GM12875 (cell line): ENCODE data around the gene CACNG6.

ENCODE experiments used
- H3K4me3 ChIP-seq: one replicate; pipeline ENCODE4 v1.5.1; 2011; ENCODE audit warnings: low read depth, low read length, control low read depth
- TF ChIP-seq, protein P1 (sequence below): IDR thresholded peaks from 2 replicates; pipeline ENCODE4 v1.5.1; 2011; ENCODE audit warnings: low read depth, mild to moderate bottlenecking, control low read depth, inconsistent platforms, low read length, moderate library complexity, borderline replicate concordance; ENCODE audit not compliant: insufficient read depth

Gene CACNG6

DNA sequence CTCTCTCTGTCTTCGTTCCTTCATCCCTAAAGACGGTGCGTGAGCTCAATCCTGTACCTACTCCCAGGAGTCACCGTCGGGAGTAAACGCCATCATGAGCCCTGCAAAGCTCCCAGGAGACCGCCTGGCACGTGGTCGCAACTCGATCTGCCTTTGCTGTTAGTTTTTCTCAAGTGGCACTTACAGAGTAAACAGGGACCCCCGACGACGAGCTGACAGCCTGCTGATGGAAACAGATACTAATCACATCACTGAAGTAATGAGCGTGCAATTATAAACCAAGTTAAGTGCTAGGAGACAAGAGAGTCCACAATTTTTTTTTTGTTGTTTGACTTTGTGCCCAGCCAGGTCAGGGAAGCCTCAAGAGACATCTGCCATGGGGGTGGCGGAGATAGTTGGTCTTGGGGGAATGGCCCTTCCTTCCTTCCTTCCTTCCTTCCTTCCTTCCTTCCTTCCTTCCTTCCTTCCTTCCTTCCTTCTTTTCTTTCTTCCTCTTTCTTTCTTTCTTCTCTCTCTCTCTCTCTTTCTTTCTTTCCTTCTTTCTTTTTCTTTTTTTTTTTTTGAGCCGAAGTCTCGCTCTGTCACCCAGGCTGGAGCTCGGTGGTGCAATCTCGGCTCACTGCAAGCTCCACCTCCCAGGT, 23.6 kb downstream of the CACNG6 start:
- TF ChIP-seq, protein P1, sequence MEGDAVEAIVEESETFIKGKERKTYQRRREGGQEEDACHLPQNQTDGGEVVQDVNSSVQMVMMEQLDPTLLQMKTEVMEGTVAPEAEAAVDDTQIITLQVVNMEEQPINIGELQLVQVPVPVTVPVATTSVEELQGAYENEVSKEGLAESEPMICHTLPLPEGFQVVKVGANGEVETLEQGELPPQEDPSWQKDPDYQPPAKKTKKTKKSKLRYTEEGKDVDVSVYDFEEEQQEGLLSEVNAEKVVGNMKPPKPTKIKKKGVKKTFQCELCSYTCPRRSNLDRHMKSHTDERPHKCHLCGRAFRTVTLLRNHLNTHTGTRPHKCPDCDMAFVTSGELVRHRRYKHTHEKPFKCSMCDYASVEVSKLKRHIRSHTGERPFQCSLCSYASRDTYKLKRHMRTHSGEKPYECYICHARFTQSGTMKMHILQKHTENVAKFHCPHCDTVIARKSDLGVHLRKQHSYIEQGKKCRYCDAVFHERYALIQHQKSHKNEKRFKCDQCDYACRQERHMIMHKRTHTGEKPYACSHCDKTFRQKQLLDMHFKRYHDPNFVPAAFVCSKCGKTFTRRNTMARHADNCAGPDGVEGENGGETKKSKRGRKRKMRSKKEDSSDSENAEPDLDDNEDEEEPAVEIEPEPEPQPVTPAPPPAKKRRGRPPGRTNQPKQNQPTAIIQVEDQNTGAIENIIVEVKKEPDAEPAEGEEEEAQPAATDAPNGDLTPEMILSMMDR = no peak
- no peak overlapping the region for H3K4me3 ChIP-seq

DNA sequence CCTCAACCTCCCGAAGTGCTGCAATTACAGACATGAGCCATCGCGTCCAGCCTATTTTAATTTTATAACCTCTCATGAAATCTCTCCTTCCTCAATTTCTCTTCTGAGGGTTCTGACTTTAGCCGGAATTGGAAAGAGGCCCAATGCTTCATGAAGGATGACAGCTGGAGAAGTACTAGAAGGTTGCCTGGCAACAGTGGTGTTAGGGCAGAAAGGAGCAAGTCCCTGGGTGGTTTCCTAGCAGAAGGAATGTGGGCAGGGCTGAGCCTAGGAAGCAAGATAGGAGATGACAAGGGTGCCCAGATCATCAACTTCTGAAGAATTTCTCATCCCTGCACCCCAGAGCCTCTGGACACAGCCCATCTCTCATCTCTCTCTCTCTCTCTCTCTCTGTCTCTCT, 25.8 kb downstream of the CACNG6 start:
- no peak overlapping the region for H3K4me3 ChIP-seq
- TF ChIP-seq, protein P1 = no peak

DNA sequence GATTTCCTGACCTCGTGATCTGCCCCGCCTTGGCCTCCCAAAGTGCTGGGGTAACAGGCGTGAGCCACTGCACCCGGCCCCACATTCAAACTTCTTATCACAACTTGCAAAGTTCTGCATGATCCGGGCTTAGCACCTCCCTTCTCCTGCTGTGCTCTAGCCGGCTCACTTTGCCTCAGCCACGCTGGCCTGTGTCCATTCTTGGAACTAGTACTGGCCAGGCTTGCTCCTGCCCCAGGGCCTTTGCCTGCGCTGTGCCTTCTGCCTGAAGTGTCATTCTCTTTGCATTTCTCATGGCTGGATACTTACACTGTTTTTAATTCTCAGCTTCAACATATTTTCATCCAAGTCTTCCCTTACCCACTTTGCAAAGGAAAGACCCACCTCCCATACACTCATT, 29.9 kb downstream of the CACNG6 start:
- no peak overlapping the region for H3K4me3 ChIP-seq
- TF ChIP-seq, protein P1 = no peak

DNA sequence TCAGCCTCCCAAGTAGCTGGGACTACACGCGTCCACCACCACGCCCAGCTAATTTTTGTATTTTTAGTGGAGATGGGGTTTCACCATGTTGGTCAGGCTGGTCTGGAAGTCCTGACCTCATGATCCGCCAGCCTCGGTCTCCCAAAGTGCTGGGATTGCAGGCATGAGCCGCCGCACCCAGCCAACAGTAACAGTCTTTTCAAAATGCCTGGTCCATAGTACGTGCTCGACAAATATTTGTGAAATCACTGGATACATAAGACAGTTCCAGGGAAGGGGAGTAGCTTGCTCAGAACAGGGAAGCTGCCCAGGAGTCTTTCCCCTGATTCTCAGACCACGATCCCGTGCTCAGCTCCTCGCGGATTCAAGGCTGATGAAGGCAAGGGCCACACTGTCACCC, 30.5 kb downstream of the CACNG6 start:
- TF ChIP-seq, protein P1 = no peak
- H3K4me3 ChIP-seq = no peak overlapping the region

DNA sequence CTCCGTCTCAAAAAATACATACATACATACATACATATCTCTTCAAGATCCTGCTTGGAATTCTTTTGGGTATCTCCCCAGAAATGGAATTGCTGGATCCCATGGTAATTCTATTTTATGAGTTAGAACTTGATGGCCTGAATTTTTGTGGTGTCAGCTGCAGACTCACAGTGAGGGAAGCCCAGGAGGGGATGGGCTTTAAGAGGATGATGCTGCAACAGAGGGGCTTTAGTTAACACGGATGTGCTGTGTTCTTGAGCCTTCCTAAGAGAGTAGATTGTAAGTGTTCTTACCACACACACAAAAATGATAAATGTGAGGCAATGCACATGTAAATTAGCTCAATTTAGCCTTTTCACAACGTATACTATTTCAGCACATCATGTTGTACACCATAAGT, 31.8 kb downstream of the CACNG6 start:
- H3K4me3 ChIP-seq = no peak overlapping the region
- TF ChIP-seq, protein P1 = no peak

DNA sequence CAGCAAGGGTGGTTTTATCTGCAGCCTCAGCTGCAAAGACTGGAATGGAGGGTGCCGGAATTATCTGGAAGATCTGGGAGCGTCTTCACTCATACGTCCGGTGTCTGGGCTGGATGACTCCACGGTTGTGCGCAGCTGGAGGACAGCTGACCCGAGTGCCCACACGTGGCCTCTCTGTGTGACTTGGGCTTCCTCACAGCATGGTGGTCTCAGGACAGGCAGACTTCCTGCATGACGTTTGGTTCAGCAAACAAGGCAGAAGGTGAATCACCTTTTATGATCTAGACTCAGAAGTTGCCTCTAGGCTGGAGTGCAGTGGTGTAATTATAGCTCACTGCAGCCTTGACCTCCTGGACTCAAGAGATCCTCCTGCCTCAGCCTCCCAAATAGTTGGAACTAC, 33.2 kb downstream of the CACNG6 start:
- TF ChIP-seq, protein P1 = no peak

DNA sequence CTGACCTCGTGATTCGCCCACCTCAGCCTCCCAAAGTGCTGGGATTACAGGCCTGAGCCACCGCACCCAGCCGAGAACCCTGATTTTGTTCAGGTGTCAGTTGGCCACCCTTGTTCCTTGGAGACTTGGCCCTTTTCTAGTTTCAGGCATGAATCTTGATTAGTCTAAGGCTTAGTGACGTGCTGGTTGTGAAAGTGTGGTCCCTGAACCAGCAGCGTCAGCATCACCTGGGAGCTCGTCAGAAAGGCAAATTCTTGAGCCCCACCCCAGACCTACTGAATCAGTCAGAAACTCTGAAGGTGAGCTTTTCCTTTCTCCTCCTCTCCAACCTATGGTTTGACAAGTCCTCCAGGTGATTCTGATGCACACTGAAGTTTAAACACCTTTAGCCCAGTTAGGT, 35.2 kb downstream of the CACNG6 start:
- no peak overlapping the region for H3K4me3 ChIP-seq
- TF ChIP-seq, protein P1 = no peak

More for the DNA sequence above, 33.2 kb downstream of the CACNG6 start:
- no peak overlapping the region for H3K4me3 ChIP-seq
